HepG2 (cell line): ENCODE measurements around the gene UNC79. TPM values are rescaled to one million over a fixed set of nuclear protein-coding genes. Genes with fewer than 3 reads are reported as not detected.

Experiments used
- ATAC-seq: fragments of 200-7000 bp; cut with Tn5 transposase; 3 replicates; pipeline ENCODE4 v1.9.1; 2020; ENCODE audit warnings: mild to moderate bottlenecking, moderate library complexity
- BruUV-seq: library from RNA; stranded (reverse); fragments of 400-500 nt; replicated peaks from 2 replicates; lab custom pipeline; 2021; lab: Mats Ljungman, UMichigan
- CTCF ChIA-PET: fragments of 300-600 bp; formaldehyde crosslinking; extraction: SDS; loops from one replicate; lab custom pipeline; 2021; ENCODE audit warnings: low total read pairs, inconsistent platforms, low intra/inter-chr PET ratio; lab: Yijun Ruan, JAX
- POLR2A ChIA-PET: fragments of 350-600 bp; sonication (Branson Sonifier 250); formaldehyde crosslinking; loops from one replicate; lab custom pipeline; 2020; ENCODE audit warnings: antibody characterized with exemption, inconsistent platforms; lab: Yijun Ruan, JAX
- DNase-seq: peaks from one replicate; pipeline ENCODE4 v3.0.0-alpha.2; 2015; ENCODE audit warnings: low spot score
- FAIRE-seq: peaks from 3 replicates; lab custom pipeline; 2011; peaks lifted over from hg19 to GRCh38; lab: Jason Lieb, UNC
- H2AFZ ChIP-seq: one replicate; pipeline ENCODE4 v1.6.1; 2011; ENCODE audit warnings: low read length, inconsistent platforms
- H3K27ac ChIP-seq: fragments of 300-600 bp; 3 replicates; pipeline ENCODE4 v1.8.0; 2011; ENCODE audit warnings: mixed run types, mild to moderate bottlenecking, mixed read lengths, low read length, inconsistent platforms; ENCODE audit not compliant: insufficient read depth; ENCODE audit errors: extremely low read length
- H3K27me3 ChIP-seq, 2 experiments: fragments of 200-600 bp in 1 of 2; 2 replicates in 1 of 2; 3 replicates in 1 of 2; pipeline versions ENCODE4 v1.6.0 to v1.8.0; 2011; ENCODE audit warnings: low read length in 2 of 2, mild to moderate bottlenecking in 2 of 2, moderate library complexity in 2 of 2, inconsistent platforms in 1 of 2; ENCODE audit not compliant: insufficient read depth in 2 of 2, control insufficient read depth in 1 of 2
- H3K36me3 ChIP-seq, 2 experiments: fragments of 200-600 bp in 1 of 2; replicated peaks in 1 of 2; 2 replicates in 1 of 2; 3 replicates in 1 of 2; pipeline versions ENCODE4 v1.5.1 to v1.8.0; 2011; ENCODE audit warnings: low read length in 2 of 2, inconsistent platforms in 1 of 2; ENCODE audit not compliant: insufficient read depth in 2 of 2, control insufficient read depth in 1 of 2
- H3K4me1 ChIP-seq: 2 replicates; pipeline ENCODE4 v1.5.1; 2012; ENCODE audit warnings: low read length, inconsistent platforms; ENCODE audit not compliant: insufficient read depth
- H3K4me2 ChIP-seq: 2 replicates; pipeline ENCODE4 v1.6.0; 2011; ENCODE audit warnings: low read depth, low read length, inconsistent platforms
- H3K4me3 ChIP-seq, 3 experiments: fragments of 200-600 bp in 1 of 3; sonication (generic), shearing (Covaris generic) in 1 of 3; replicated peaks in 1 of 3; 2 replicates each; pipeline ENCODE4 v1.5.1; 2011 to 2016; ENCODE audit warnings: low read length in 3 of 3, inconsistent platforms in 2 of 3, low read depth in 2 of 3, mild to moderate bottlenecking in 2 of 3, control low read depth in 1 of 3, mixed read lengths in 1 of 3; ENCODE audit not compliant: insufficient read depth in 1 of 3
- H3K79me2 ChIP-seq: one replicate; pipeline ENCODE4 v1.6.1; 2011; ENCODE audit warnings: low read length, inconsistent platforms; ENCODE audit not compliant: insufficient read depth
- H3K9ac ChIP-seq: 2 replicates; pipeline ENCODE4 v1.6.0; 2011; ENCODE audit warnings: mild to moderate bottlenecking, low read depth, low read length, inconsistent platforms; ENCODE audit not compliant: insufficient read depth
- H3K9me3 ChIP-seq: 2 replicates; pipeline ENCODE4 v1.5.1; 2012; ENCODE audit warnings: mild to moderate bottlenecking, low read length
- H4K20me1 ChIP-seq: 2 replicates; pipeline ENCODE4 v1.6.0; 2011; ENCODE audit warnings: inconsistent platforms, mild to moderate bottlenecking, low read length, moderate library complexity; ENCODE audit not compliant: insufficient read depth
- ARNTL ChIP-seq: sonication (generic); formaldehyde crosslinking; IDR thresholded peaks from 2 replicates; pipeline ENCODE4 v1.4.0; 2020; ENCODE audit warnings: mild to moderate bottlenecking, missing genetic modification reagents
- DBP ChIP-seq: sonication (generic); formaldehyde crosslinking; IDR thresholded peaks from 2 replicates; pipeline ENCODE4 v1.4.0; 2020; ENCODE audit warnings: missing genetic modification reagents; ENCODE audit errors: not compliant biosample characterization
- NFYB ChIP-seq: sonication (generic); formaldehyde crosslinking; IDR thresholded peaks from 2 replicates; pipeline ENCODE4 v1.4.0; 2020; ENCODE audit warnings: missing genetic modification reagents
- NFYC ChIP-seq: IDR thresholded peaks from 2 replicates; pipeline ENCODE4 v1.6.1; 2016; ENCODE audit warnings: missing genetic modification reagents, missing compliant biosample characterization
- PBX2 ChIP-seq: IDR thresholded peaks from 2 replicates; pipeline ENCODE4 v1.6.1; 2016; ENCODE audit warnings: control low read depth
- THAP11 ChIP-seq: IDR thresholded peaks from 2 replicates; pipeline ENCODE4 v1.6.1; 2016; ENCODE audit warnings: missing biosample characterization, missing genetic modification reagents
- USF2 ChIP-seq, 2 experiments: sonication (generic) in 1 of 2; formaldehyde crosslinking in 1 of 2; IDR thresholded peaks; 2 replicates each; pipeline versions ENCODE4 v1.5.1 to v1.6.1; 2011 to 2020; ENCODE audit warnings: borderline replicate concordance in 1 of 2, low read depth in 1 of 2, low read length in 1 of 2, mild to moderate bottlenecking in 1 of 2, missing genetic modification reagents in 1 of 2, moderate library complexity in 1 of 2
- ZFP82 ChIP-seq: sonication (generic); formaldehyde crosslinking; IDR thresholded peaks from 2 replicates; pipeline ENCODE4 v1.5.1; 2020; ENCODE audit warnings: mild to moderate bottlenecking, missing genetic modification reagents, borderline replicate concordance
- ZNF143 ChIP-seq: sonication (generic); formaldehyde crosslinking; IDR thresholded peaks from 2 replicates; pipeline ENCODE4 v1.4.0; 2020; ENCODE audit warnings: missing genetic modification reagents
- ZNF382 ChIP-seq: sonication (generic); formaldehyde crosslinking; IDR thresholded peaks from 2 replicates; pipeline ENCODE4 v1.5.0; 2020; ENCODE audit warnings: missing genetic modification reagents, mild to moderate bottlenecking, borderline replicate concordance
- ZNF510 ChIP-seq: sonication (generic); formaldehyde crosslinking; IDR thresholded peaks from 2 replicates; pipeline ENCODE4 v1.4.0; 2020; ENCODE audit warnings: low read depth, mild to moderate bottlenecking, missing genetic modification reagents
- WGBS: methylation state at CpG from one replicate; pipeline ENCODE4 v1.1.6; 2017; ENCODE audit warnings: low lambda C conversion rate; 5-methylcytosine and 5-hydroxymethylcytosine counted together
- in situ Hi-C: cut with HindIII; loops from 2 replicates; pipeline ENCODE4 v1.10.0; 2017; ENCODE audit warnings: low pct_unique_long_range_greater_than_20kb; ENCODE audit not compliant: extremely low pct_ligation_motif_present
- intact Hi-C: fragments of 100-400 bp; cut with micrococcal nuclease; formaldehyde crosslinking; loops from one replicate; pipeline ENCODE4 v1.10.0; 2022; ENCODE audit not compliant: unreplicated experiment
- polyA plus RNA-seq, 8 experiments: library from polyadenylated mRNA; depleted of rRNA in 3 of 8; stranded (reverse) in 7 of 8; unstranded in 1 of 8; fragments of >200 nt; fragmentation: Illumina TruSeq in 4 of 8; extraction: Trizol in 4 of 8; gene quantifications; 2 replicates each; pipeline versions ENCODE4 v1.2.1 to v1.2.3, GENCODE V29; 2011 to 2016; ENCODE audit warnings: low read depth in 4 of 8, missing spikeins in 1 of 8, mixed read lengths in 1 of 8; ENCODE audit not compliant: insufficient read depth in 1 of 8
- total RNA-seq, 5 experiments: library from RNA; depleted of rRNA; stranded (reverse); fragments of >200 nt; fragmentation: Illumina TruSeq; extraction: Trizol; gene quantifications; 2 replicates each; pipeline ENCODE4 v1.2.3, GENCODE V29; 2016; ENCODE audit warnings: low read depth in 1 of 5

UNC79 gene
- total and polyA plus RNA-seq, 2 of the 13 experiments (the other 11 are each of a cell fraction or from before 2014, with no cell fraction given) = under 0.01 TPM; not detected in 1

GRCh38 chr14:93683226-93683625, 252.5 kb downstream of the UNC79 start:
- Histone ChIP-seq H2AFZ (no peak overlapping the region), H3K79me2 (no peaks in the 10 kb centered on the region), H3K4me2 (no peak overlapping the region), H3K4me3 (no peak overlapping the region), H3K9ac (no peak overlapping the region), H3K27me3 (peaks cover 0 to 8% of the 10 kb centered on the region in 2 experiments; a peak in 1 of 5 replicates), H3K27ac (no peak overlapping the region), H4K20me1 (no peaks in the 10 kb centered on the region), H3K36me3 (no peaks in the 10 kb centered on the region), H3K4me1 (peaks cover 14% of the 10 kb centered on the region), H3K9me3 (no peaks in the 10 kb centered on the region)
- ChIA-PET CTCF (no interaction called here), POLR2A (no interaction called here)
- DNase-seq = no peak
- intact Hi-C loops = no loop called here
- TF ChIP-seq NFYC (CRISPR knock-in tag) = peak; percentile 64; the same call in 1 of the 2 replicates
- TF ChIP-seq NFYB = peak; percentile 51; the same call in 1 of the 2 replicates
- peak; percentile 81 for TF ChIP-seq ZNF143 (CRISPR knock-in tag)
- TF ChIP-seq THAP11 (CRISPR knock-in tag) = peak; percentile 48; the same call in 1 of the 2 replicates
- no peak for TF ChIP-seq ZFP82 (CRISPR knock-in tag)
- TF ChIP-seq PBX2 (CRISPR knock-in tag) = no peak
- TF ChIP-seq ZNF510 (CRISPR knock-in tag) = no peak
- no peak for TF ChIP-seq DBP (CRISPR knock-in tag)
- no peak for TF ChIP-seq USF2 (IDR thresholded peaks at IDR 0.05; ENCODE audit: low read depth, low read length)
- peak; percentile 30; the same call in 1 of the 2 replicates for TF ChIP-seq USF2 (CRISPR knock-in tag; IDR thresholded peaks at IDR 0.05; ENCODE audit: borderline replicate concordance)
- TF ChIP-seq ZNF382 = no peak
- no peak for TF ChIP-seq ARNTL (CRISPR knock-in tag)
- no peak for ATAC-seq
- no peak for FAIRE-seq
- no TSS peak for BruUV-seq
- 47% methylated on average over 5 of the region's 5 CpGs for WGBS
- in situ Hi-C loops = no loop called here
